Muscle of back (tissue), 11 donors: ENCODE results near the gene PLEKHM2. TPM values are rescaled to one million over a fixed set of nuclear protein-coding genes. Genes with fewer than 3 reads are reported as not detected.

Experiments used
- DNase-seq, 3 donors: peaks; one replicate each; pipeline versions ENCODE4 v3.0.0 to v3.0.0-alpha.2; 2013
- polyA plus RNA-seq, 10 donors: library from polyadenylated mRNA; unstranded; fragments of 120-200 nt; gene quantifications; one replicate each; pipeline ENCODE4 v1.2.1, GENCODE V29; 2013; ENCODE audit not compliant: insufficient read length in 10 of 10

PLEKHM2 gene
- polyA plus RNA-seq, 10 donors, result 41.2 to 53.9 (median 46.7) TPM

DNA sequence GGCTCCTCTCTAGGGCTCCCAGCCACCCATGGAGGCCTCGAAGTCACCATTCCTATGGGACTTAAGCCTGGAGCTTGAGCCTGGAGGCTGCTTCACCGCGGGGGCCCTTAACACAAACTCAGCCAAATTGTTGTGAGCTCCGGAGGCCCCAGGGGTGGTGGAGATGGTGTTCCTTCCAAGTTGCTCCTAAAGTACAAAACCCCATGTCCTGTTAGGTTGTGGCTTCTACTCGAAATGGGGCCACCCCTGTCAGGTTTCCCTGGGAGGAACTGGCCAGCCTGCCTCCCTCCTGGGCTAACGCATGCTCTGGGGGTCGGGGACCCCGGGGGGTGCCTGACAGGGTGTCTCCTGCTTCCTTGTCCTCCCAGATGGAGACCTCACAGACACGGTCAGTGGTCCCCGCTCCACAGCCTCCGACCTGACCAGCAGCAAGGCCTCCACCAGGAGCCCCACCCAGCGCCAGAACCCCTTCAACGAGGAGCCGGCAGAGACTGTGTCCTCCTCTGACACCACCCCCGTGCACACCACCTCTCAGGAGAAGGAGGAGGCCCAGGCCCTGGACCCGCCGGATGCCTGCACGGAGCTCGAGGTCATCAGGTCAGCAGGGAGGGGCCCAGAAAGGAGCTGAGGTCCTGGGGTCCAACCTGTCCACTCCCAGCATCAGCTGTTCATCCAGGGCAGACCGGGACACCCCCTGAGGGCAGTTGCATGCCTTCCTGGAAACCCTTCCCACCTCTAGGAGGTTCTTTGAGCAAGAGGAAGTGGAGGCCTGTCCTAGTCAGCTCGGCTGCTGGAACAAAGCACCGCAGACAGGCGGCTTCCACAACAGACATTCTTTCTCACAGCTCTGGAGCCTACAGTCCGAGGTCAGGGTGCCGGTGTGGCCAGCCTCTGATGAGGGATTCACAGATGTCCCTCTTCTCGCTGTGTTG lies 41.1 kb downstream of the PLEKHM2 start:
- no peak for DNase-seq

- no peak for DNase-seq
Measured at GRCh38 chr1:15726508-15726907, 42.4 kb downstream of the PLEKHM2 start.

DNA sequence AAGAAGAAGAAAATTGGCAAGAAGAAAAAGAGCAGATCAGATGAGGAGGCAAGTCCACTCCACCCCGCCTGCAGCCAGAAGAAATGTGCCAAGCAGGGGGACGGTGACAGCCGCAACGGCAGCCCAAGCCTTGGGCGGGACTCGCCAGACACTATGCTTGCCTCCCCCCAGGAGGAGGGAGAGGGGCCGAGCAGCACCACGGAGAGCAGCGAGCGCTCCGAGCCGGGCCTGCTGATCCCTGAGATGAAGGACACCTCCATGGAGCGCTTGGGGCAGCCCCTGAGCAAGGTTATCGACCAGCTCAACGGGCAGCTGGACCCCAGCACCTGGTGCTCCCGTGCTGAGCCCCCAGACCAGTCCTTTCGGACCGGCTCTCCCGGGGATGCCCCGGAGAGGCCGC lies 42.9 kb downstream of the PLEKHM2 start:
- no peak for DNase-seq

- DNase-seq, result no peak
Measured at GRCh38 chr1:15727424-15727823, 43.3 kb downstream of the PLEKHM2 start.

GRCh38 chr1:15727866-15728534 lies 43.9 kb downstream of the PLEKHM2 start:
- no peak for DNase-seq

- no peak for DNase-seq
Measured at GRCh38 chr1:15728937-15729657, 45.0 kb downstream of the PLEKHM2 start.

GRCh38 chr1:15730423-15730822 lies 46.3 kb downstream of the PLEKHM2 start:
- DNase-seq, result no peak

GRCh38 chr1:15730936-15731335 lies 46.8 kb downstream of the PLEKHM2 start:
- DNase-seq, result no peak

- no peak for DNase-seq
Measured at GRCh38 chr1:15731735-15732685, 47.9 kb downstream of the PLEKHM2 start.

GRCh38 chr1:15732686-15733081 lies 48.6 kb downstream of the PLEKHM2 start:
- DNase-seq, result no peak

DNA sequence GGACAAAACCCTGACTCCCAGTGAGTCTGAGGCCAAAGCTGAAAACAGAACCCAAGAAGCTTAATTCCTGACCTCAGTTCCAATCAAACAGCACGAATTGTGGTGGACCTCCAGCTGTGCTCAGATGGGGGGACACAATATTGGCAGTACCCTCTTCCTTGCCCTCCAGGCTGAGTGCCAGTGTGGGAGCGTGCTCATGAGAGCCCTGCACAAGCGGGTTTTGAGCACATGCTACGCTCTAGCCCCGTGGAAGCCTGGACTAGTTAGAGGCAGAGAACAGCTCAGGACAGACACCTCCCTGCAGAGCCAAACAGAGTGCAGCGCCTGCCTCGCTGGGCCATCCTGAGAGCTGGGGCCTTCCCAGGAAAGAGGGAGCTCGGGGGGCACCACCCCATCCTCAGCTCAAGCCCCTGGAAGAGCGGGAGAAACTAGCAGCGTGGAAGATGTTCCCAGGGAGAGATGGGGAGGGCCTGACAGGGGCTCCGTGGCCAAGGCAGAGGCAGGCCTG lies 49.2 kb downstream of the PLEKHM2 start:
- no peak for DNase-seq

GRCh38 chr1:15733726-15734226 lies 49.7 kb downstream of the PLEKHM2 start:
- DNase-seq, result no peak

GRCh38 chr1:15734296-15734695 lies 50.2 kb downstream of the PLEKHM2 start:
- no peak for DNase-seq

- DNase-seq, result no peak
Measured at GRCh38 chr1:15734901-15735300, 50.8 kb downstream of the PLEKHM2 start.

GRCh38 chr1:15735304-15736037 lies 51.4 kb downstream of the PLEKHM2 start:
- no peak for DNase-seq

GRCh38 chr1:15736038-15736891 lies 52.1 kb downstream of the PLEKHM2 start, which contains the start of gene SLC25A34:
SLC25A34 (plus strand) TSS chr1:15736258; CDS start chr1:15736486, 228 bp downstream.
- peak; percentile 71 to 77 (median 71) for DNase-seq

DNA sequence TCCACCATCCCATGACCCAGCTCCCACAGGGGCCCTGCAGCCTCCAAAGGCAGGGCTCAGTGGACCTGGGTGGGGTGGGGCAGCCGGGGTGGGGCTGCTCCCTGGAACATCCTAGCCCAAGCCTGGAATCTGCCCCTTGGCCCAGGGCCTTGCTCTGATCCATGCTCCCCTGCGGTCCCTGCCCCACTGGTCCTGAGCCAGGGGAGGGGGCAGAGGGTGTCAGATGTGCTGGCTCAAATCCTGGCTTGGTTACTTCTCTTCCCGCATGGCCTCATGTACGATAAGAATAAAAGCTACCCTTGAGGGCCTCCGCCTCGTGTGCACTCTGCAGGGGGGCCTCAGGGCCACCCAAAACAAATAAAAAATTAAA lies 52.8 kb downstream of the PLEKHM2 start:
- DNase-seq, result no peak

GRCh38 chr1:15737324-15738319 lies 53.5 kb downstream of the PLEKHM2 start:
- DNase-seq, result no peak
